ENCODE data around the gene AADACL4. TPM values are rescaled to one million over a fixed set of nuclear protein-coding genes. Genes with fewer than 3 reads are reported as not detected.

The AADACL4 gene
- total RNA-seq, 1 experiment from 2014 or later: not detected

GRCh38 chr1:12598974-12599373 is 44.9 kb upstream of the AADACL4 start:
- no peak overlapping the region for H3K4me3 ChIP-seq (ENCODE audit: low read depth in 2 of 2, low read length in 2 of 2)
- in situ Hi-C loops (cut with HindIII; ENCODE audit: low pct_unique_long_range_greater_than_20kb, low sequenced_read_pairs): no loop called here
- ChIA-PET CTCF (interaction anchor here (0.8 kb wide), 1 partner anchor 20 kb away, joined by 4 read pairs; no protein-coding TSS in a partner anchor), POLR2A (interaction anchor here (1.2 kb wide), 1 partner anchor 16 kb away, joined by 3 read pairs; no protein-coding TSS in a partner anchor)
- TF ChIP-seq POLR2AphosphoS5 (IDR thresholded peaks at IDR 0.05; ENCODE audit: low read depth, low read length): 0 out of 2 replicates have a peak, but pooled peaks have one; percentile 2
- TF ChIP-seq CTCF (IDR thresholded peaks at IDR 0.05): no peak
- no peak for TF ChIP-seq SIN3A (IDR thresholded peaks at IDR 0.05; ENCODE audit: borderline replicate concordance, insufficient read depth, low read depth, low read length)
- TF ChIP-seq TCF7L2 (IDR thresholded peaks at IDR 0.05; ENCODE audit: low read depth, low read length): no peak
- no peak for TF ChIP-seq REST (IDR thresholded peaks at IDR 0.05; ENCODE audit: insufficient read depth in 1 of 2, low read depth in 2 of 2, low read length in 1 of 2)
- intact Hi-C loops (cut with micrococcal nuclease; ENCODE audit: unreplicated experiment): no loop called here
- BruUV-seq (replicated peaks): no TSS peak
- peak overlapping the region; percentile 96 for H3K27ac ChIP-seq (ENCODE audit: low read length)
- DNase-seq (ENCODE audit: low read depth, low spot score) (no peak), ATAC-seq (no peak)
- H3K9me3 ChIP-seq (ENCODE audit: control insufficient read depth, insufficient read depth, low read depth, low read length): no peaks in the 10 kb centered on the region
- no peaks in the 10 kb centered on the region for H3K27me3 ChIP-seq (ENCODE audit: control insufficient read depth, insufficient read depth, low read length)
- peaks cover 89% of the 10 kb centered on the region for H3K4me1 ChIP-seq (ENCODE audit: control insufficient read depth, insufficient read depth, low read length)
- H3K36me3 ChIP-seq (ENCODE audit: control insufficient read depth, insufficient read depth, low read length): no peaks in the 10 kb centered on the region

- H3K27ac ChIP-seq (ENCODE audit: low read length): peak overlapping the region; percentile 96
- in situ Hi-C loops (cut with HindIII; ENCODE audit: low pct_unique_long_range_greater_than_20kb, low sequenced_read_pairs): no loop called here
- DNase-seq (ENCODE audit: low read depth, low spot score) (no peak), ATAC-seq (no peak)
- ChIA-PET POLR2A (no interaction called here), CTCF (interaction anchor here (0.7 kb wide), 1 partner anchor 286 kb away, joined by 3 read pairs; no protein-coding TSS in a partner anchor)
- no TSS peak for BruUV-seq (replicated peaks)
- no peaks in the 10 kb centered on the region for H3K9me3 ChIP-seq (ENCODE audit: control insufficient read depth, insufficient read depth, low read depth, low read length)
- intact Hi-C loops (cut with micrococcal nuclease; ENCODE audit: unreplicated experiment): no loop called here
- no peaks in the 10 kb centered on the region for H3K27me3 ChIP-seq (ENCODE audit: control insufficient read depth, insufficient read depth, low read length)
- H3K4me1 ChIP-seq (ENCODE audit: control insufficient read depth, insufficient read depth, low read length): peaks cover 89% of the 10 kb centered on the region
- H3K36me3 ChIP-seq (ENCODE audit: control insufficient read depth, insufficient read depth, low read length): no peaks in the 10 kb centered on the region
- TF ChIP-seq TCF7L2 (IDR thresholded peaks at IDR 0.05; ENCODE audit: low read depth, low read length) (no peak), CTCF (IDR thresholded peaks at IDR 0.05) (no peak), SIN3A (IDR thresholded peaks at IDR 0.05; ENCODE audit: borderline replicate concordance, insufficient read depth, low read depth, low read length) (no peak), REST (IDR thresholded peaks at IDR 0.05; ENCODE audit: insufficient read depth in 1 of 2, low read depth in 2 of 2, low read length in 1 of 2) (no peak), POLR2AphosphoS5 (IDR thresholded peaks at IDR 0.05; ENCODE audit: low read depth, low read length) (no peak; the same call in 1 of the 2 replicates)
- H3K4me3 ChIP-seq (ENCODE audit: low read depth in 2 of 2, low read length in 2 of 2): no peak overlapping the region
Measured at GRCh38 chr1:12599657-12600056, 44.2 kb upstream of the AADACL4 start.

All from Panc1 (cell line).